ENCODE measurements around the gene ASB4. TPM values are rescaled to one million over a fixed set of nuclear protein-coding genes. Genes with fewer than 3 reads are reported as not detected.

Gene ASB4
- polyA plus RNA-seq, 2 of the 4 experiments (the other 2 are of a cell fraction), result 1.4 to 3.1 TPM

DNA sequence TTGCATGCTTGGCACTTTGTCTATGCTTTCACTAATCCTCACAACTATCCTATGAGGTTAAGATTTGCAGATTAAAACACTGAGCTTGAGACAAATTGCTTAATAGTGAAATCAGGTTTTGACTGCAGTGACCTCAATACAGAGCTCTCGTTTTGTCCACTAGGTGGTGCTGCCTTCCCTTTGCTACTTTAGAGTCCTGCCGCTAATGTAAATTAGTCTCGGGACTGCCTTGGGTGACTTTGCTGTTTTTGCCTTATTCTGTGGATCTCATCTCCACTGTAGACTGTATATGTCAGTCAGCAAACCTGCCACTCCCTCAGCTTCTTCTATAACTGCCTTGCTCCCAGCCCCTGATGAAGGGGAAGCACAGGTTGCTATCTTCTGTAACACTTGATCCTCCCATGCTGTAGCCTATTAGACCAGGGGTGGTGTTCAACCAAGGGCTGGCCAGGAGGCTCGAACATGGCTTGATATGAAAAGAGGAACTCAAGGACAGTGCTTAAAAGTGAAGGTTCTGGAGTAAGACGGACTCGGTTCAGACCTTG, 26.0 kb downstream of the ASB4 start:
- Histone ChIP-seq H3K9me3 (no peaks in the 10 kb centered on the region), H3K4me3 (no peak overlapping the region), H3K4me2 (peak overlapping the region; percentile 44; the same call in 2 of the 3 replicates), H3K27ac (peak overlapping the region; percentile 54 to 74), H3K4me1 (peaks cover 5% of the 10 kb centered on the region; the same call in 1 of the 3 replicates)
- TF ChIP-seq MAFK (IDR thresholded peaks at IDR 0.05; ENCODE audit: partially characterized antibody), result peak; percentile 72
- TF ChIP-seq CEBPB (IDR thresholded peaks at IDR 0.05), result peak in 1 of 2 experiments; percentile 59; a peak in 2 of 4 replicates
- TF ChIP-seq, protein P1, sequence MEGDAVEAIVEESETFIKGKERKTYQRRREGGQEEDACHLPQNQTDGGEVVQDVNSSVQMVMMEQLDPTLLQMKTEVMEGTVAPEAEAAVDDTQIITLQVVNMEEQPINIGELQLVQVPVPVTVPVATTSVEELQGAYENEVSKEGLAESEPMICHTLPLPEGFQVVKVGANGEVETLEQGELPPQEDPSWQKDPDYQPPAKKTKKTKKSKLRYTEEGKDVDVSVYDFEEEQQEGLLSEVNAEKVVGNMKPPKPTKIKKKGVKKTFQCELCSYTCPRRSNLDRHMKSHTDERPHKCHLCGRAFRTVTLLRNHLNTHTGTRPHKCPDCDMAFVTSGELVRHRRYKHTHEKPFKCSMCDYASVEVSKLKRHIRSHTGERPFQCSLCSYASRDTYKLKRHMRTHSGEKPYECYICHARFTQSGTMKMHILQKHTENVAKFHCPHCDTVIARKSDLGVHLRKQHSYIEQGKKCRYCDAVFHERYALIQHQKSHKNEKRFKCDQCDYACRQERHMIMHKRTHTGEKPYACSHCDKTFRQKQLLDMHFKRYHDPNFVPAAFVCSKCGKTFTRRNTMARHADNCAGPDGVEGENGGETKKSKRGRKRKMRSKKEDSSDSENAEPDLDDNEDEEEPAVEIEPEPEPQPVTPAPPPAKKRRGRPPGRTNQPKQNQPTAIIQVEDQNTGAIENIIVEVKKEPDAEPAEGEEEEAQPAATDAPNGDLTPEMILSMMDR (IDR thresholded peaks at IDR 0.05), result peak; percentile 80
- 0 out of 2 replicates have a peak, but pooled peaks have one; percentile 26 for TF ChIP-seq NFE2L2 (conservative IDR thresholded peaks at IDR 0.05; ENCODE audit: low read length)
- TF ChIP-seq RARB (CRISPR knock-in tag; IDR thresholded peaks at IDR 0.05), result no peak
- peak; percentile 73 to 77 for TF ChIP-seq RAD21 (conservative IDR thresholded peaks at IDR 0.05 in 1 of 2, IDR thresholded peaks at IDR 0.05 in 1 of 2)
- peak; percentile 80 for TF ChIP-seq SMC3 (IDR thresholded peaks at IDR 0.05)
- TF ChIP-seq MAZ (IDR thresholded peaks at IDR 0.05; ENCODE audit: borderline replicate concordance, low read depth, low read length), result no peak
- 35% methylated on average over 6 of the region's 6 CpGs for WGBS (ENCODE audit: missing lambda C conversion rate)
- DNase-seq (ENCODE audit: low read depth in 1 of 2, low spot score in 1 of 2) (peak; percentile 53 to 85), ATAC-seq (peak; percentile 94 to 99), FAIRE-seq (peak; percentile 65)
- ChIA-PET CTCF (interaction anchor here (0.7 to 11.6 kb wide), 25 partner anchors 9 to 1796 kb away, joined by 3 to 201 read pairs (median 5); partner anchors contain the start of gene ASB4), POLR2A (interaction anchor here (1.2 kb wide), 1 partner anchor 175 kb away, joined by 5 read pairs; no protein-coding TSS in a partner anchor)

DNA sequence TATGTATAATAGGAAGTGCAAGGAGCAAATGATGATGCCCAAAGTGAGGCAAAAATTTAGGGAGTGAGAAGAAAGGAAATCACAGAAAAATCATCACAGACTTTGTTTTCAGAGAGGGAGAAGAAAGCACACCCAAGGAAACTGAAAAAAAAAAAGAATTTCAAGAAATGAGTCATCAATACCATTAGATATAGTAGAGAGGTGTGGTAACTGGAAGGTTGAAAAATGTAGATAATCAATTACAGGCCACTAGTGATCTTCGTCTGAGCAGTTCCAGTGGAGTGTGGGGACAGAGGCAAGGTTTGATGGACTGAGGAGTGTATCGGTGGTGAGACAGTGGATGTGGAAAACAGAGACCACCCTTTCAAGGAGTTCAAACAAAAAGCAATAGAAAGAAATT, 31.7 kb downstream of the ASB4 start:
- CTCF ChIA-PET, result interaction anchor here (2.3 to 11.6 kb wide), 2 partner anchors 9 to 171 kb away, joined by 16 to 201 read pairs; no protein-coding TSS in a partner anchor
- H3K4me3 ChIP-seq, result no peak overlapping the region
- no peak overlapping the region for H3K4me2 ChIP-seq
- DNase-seq (ENCODE audit: low read depth in 1 of 2, low spot score in 1 of 2) (no peak), FAIRE-seq (no peak), ATAC-seq (no peak)
- H3K9me3 ChIP-seq, result no peaks in the 10 kb centered on the region
- 71% methylated on average over 2 of the region's 2 CpGs for WGBS (ENCODE audit: missing lambda C conversion rate)
- TF ChIP-seq, protein P2, sequence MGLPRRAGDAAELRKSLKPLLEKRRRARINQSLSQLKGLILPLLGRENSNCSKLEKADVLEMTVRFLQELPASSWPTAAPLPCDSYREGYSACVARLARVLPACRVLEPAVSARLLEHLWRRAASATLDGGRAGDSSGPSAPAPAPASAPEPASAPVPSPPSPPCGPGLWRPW (IDR thresholded peaks at IDR 0.05), result no peak
- TF ChIP-seq FOSL2 (IDR thresholded peaks at IDR 0.05) (no peak), FOSL2 (CRISPR knock-in tag; IDR thresholded peaks at IDR 0.05) (peak; percentile 39; the same call in 1 of the 2 replicates)
- H3K27ac ChIP-seq, result no peak overlapping the region
- H3K4me1 ChIP-seq, result no peaks in the 10 kb centered on the region
- POLR2A ChIA-PET, result no interaction called here

DNA sequence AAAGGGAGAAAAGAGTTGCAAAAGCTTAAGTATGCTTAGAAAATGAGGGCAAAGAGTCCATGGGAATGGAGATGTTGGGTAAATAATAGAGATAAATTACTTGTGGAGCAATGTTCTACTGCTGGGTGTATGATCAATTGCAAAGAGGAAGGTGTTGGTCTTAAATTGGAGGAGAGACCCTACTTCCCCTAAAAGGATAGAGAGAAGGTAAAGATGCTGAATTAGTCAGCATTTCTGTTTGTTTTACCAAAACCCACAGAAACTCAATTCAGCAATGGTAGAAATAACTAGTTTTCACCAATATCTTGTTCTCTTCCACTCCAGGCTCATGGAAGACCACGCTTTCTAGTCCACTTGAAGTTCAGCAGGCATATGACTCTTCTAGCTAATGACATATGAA, 32.1 kb downstream of the ASB4 start:
- Histone ChIP-seq H3K27ac (0 out of 6 replicates have a peak overlapping the region, but pooled peaks of 1 of the 2 experiments have one; percentile 2), H3K4me2 (no peak overlapping the region), H3K4me1 (no peaks in the 10 kb centered on the region), H3K4me3 (no peak overlapping the region), H3K9me3 (no peaks in the 10 kb centered on the region)
- ChIA-PET CTCF (interaction anchor here (11.6 kb wide), 1 partner anchor 171 kb away, joined by 201 read pairs; no protein-coding TSS in a partner anchor), POLR2A (no interaction called here)
- TF ChIP-seq NFE2L2 (conservative IDR thresholded peaks at IDR 0.05; ENCODE audit: low read length) (no peak), ZNF302 (CRISPR knock-in tag; IDR thresholded peaks at IDR 0.05) (no peak), CEBPB (IDR thresholded peaks at IDR 0.05) (no peak), GATA3 (IDR thresholded peaks at IDR 0.05; ENCODE audit: borderline replicate concordance) (no peak), JUNB (IDR thresholded peaks at IDR 0.05) (no peak), CBX8 (IDR thresholded peaks at IDR 0.05) (no peak), MAFK (IDR thresholded peaks at IDR 0.05; ENCODE audit: partially characterized antibody) (no peak), ESRRA (IDR thresholded peaks at IDR 0.05; ENCODE audit: borderline replicate concordance, low read length) (no peak), HOXB5 (CRISPR knock-in tag; IDR thresholded peaks at IDR 0.05) (no peak), SMC3 (IDR thresholded peaks at IDR 0.05) (no peak), HOXA7 (CRISPR knock-in tag; IDR thresholded peaks at IDR 0.05) (no peak)
- TF ChIP-seq, protein P3, sequence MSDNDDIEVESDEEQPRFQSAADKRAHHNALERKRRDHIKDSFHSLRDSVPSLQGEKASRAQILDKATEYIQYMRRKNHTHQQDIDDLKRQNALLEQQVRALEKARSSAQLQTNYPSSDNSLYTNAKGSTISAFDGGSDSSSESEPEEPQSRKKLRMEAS (IDR thresholded peaks at IDR 0.05), result no peak
- ATAC-seq (no peak), DNase-seq (ENCODE audit: low read depth in 1 of 2, low spot score in 1 of 2) (no peak), FAIRE-seq (no peak)
- 84% methylated on average over 1 of the region's 1 CpG for WGBS (ENCODE audit: missing lambda C conversion rate)
